IPS DF 19.7 (cell line): Measurements from ENCODE around the gene IGF1R.
"Not testable (repeated sequence)": the region's sequence is repeated elsewhere in the genome, so short reads cannot be mapped to it uniquely, and the experiment has no call there.

ENCODE experiments used
- DNase-seq: peaks from one replicate; pipeline ENCODE4 v3.0.0-alpha.2; 2013; ENCODE audit warnings: low read depth, low spot score

Gene IGF1R

GRCh38 chr15:98647774-98648653, at the start of gene IGF1R:
Gene IGF1R (plus strand): TSS chr15:98648539. CDS start chr15:98649582, 1,043 bp downstream.
- DNase-seq, result no peak

GRCh38 chr15:98599909-98600691, 48.2 kb upstream of the IGF1R start:
- no peak for DNase-seq

GRCh38 chr15:98604983-98605382, 43.4 kb upstream of the IGF1R start:
- no peak for DNase-seq

GRCh38 chr15:98609144-98609852, 39.0 kb upstream of the IGF1R start:
- peak; percentile 78 for DNase-seq

GRCh38 chr15:98610991-98611390, 37.3 kb upstream of the IGF1R start:
- no peak for DNase-seq

- DNase-seq, result no peak
These were observed 36.5 kb upstream of the IGF1R start for GRCh38 chr15:98611808-98612207.

- DNase-seq, result no peak
These were observed 35.7 kb upstream of the IGF1R start for GRCh38 chr15:98612490-98613110.

GRCh38 chr15:98614681-98615080, 33.7 kb upstream of the IGF1R start:
- no peak for DNase-seq

- DNase-seq, result no peak
These were observed 31.9 kb upstream of the IGF1R start for GRCh38 chr15:98616397-98616796.

GRCh38 chr15:98617328-98617980, 30.9 kb upstream of the IGF1R start:
- no peak for DNase-seq

GRCh38 chr15:98618576-98618975, 29.8 kb upstream of the IGF1R start:
- not testable (repeated sequence) for DNase-seq

- DNase-seq, result no peak
These were observed 28.3 kb upstream of the IGF1R start for GRCh38 chr15:98620020-98620419.

GRCh38 chr15:98621021-98621420, 27.3 kb upstream of the IGF1R start:
- DNase-seq, result no peak

GRCh38 chr15:98625614-98626013, 22.7 kb upstream of the IGF1R start:
- DNase-seq, result no peak

- no peak for DNase-seq
These were observed 22.2 kb upstream of the IGF1R start for GRCh38 chr15:98626153-98626552.

- DNase-seq, result no peak
These were observed 20.1 kb upstream of the IGF1R start for GRCh38 chr15:98628216-98628615.

- no peak for DNase-seq
These were observed 12.5 kb upstream of the IGF1R start for GRCh38 chr15:98635848-98636247.

- no peak for DNase-seq
These were observed 5.2 kb upstream of the IGF1R start for GRCh38 chr15:98643115-98643514.

- DNase-seq, result no peak
These were observed 1.8 kb upstream of the IGF1R start for GRCh38 chr15:98646546-98647025.

GRCh38 chr15:98647026-98647773, 1.1 kb upstream of the IGF1R start:
- no peak for DNase-seq
